GM12878 (cell line): ENCODE data around the gene CTNNBL1. TPM values are rescaled to one million over a fixed set of nuclear protein-coding genes. Genes with fewer than 3 reads are reported as not detected.

Experiments
- ATAC-seq: fragments of 200-7000 bp; cut with Tn5 transposase; 3 replicates; pipeline ENCODE4 v1.9.1; 2020; ENCODE audit warnings: mild to moderate bottlenecking, moderate library complexity
- BruUV-seq: library from RNA; stranded (reverse); fragments of 400-500 nt; replicated peaks from 2 replicates; lab custom pipeline; 2021; lab: Mats Ljungman, UMichigan
- CTCF ChIA-PET: fragments of 300-600 bp; sonication (Branson Sonifier 250); formaldehyde crosslinking; extraction: SDS; loops from one replicate; lab custom pipeline; 2021; ENCODE audit warnings: inconsistent platforms; lab: Yijun Ruan, JAX
- POLR2A ChIA-PET: fragments of 350-600 bp; formaldehyde crosslinking; extraction: SDS; loops from one replicate; lab custom pipeline; 2021; ENCODE audit warnings: inconsistent platforms; lab: Charles Lee
- RAD21 ChIA-PET: fragments of 300-600 bp; sonication (Branson Sonifier 250); formaldehyde crosslinking; loops from one replicate; lab custom pipeline; 2023; ENCODE audit warnings: antibody characterized with exemption; ENCODE audit not compliant: unreplicated experiment; lab: Charles Lee
- SMC1A ChIA-PET: fragments of 300-600 bp; sonication (Branson Sonifier 250); formaldehyde crosslinking; loops from one replicate; lab custom pipeline; 2023; ENCODE audit not compliant: unreplicated experiment, uncharacterized antibody; lab: Charles Lee
- DNase-seq: peaks from one replicate; pipeline ENCODE4 v3.0.0-alpha.2; 2011; ENCODE audit warnings: low read depth, low spot score
- FAIRE-seq: peaks from 3 replicates; lab custom pipeline; 2011; peaks lifted over from hg19 to GRCh38; lab: Jason Lieb, UNC
- H2AFZ ChIP-seq: 2 replicates; pipeline ENCODE4 v1.6.0; 2011; ENCODE audit warnings: low read depth, low read length, control low read depth; ENCODE audit not compliant: control insufficient read depth
- H3K27ac ChIP-seq: 2 replicates; pipeline ENCODE4 v1.5.1; 2011; ENCODE audit warnings: control low read depth; ENCODE audit not compliant: control insufficient read depth, insufficient read depth
- H3K27me3 ChIP-seq, 2 experiments: replicated peaks in 1 of 2; 2 replicates each; pipeline versions ENCODE4 v1.6.0 to v1.6.1; 2011; ENCODE audit warnings: low read length in 1 of 2; ENCODE audit not compliant: control insufficient read depth in 2 of 2, insufficient read depth in 2 of 2
- H3K36me3 ChIP-seq, 2 experiments: 2 replicates each; pipeline ENCODE4 v1.5.1; 2011; ENCODE audit warnings: low read length in 1 of 2; ENCODE audit not compliant: control insufficient read depth in 2 of 2, insufficient read depth in 2 of 2
- H3K4me1 ChIP-seq: 2 replicates; pipeline ENCODE4 v1.6.1; 2011; ENCODE audit warnings: mild to moderate bottlenecking, low read length, moderate library complexity, mixed read lengths; ENCODE audit not compliant: control insufficient read depth, insufficient read depth
- H3K4me2 ChIP-seq: 2 replicates; pipeline ENCODE4 v1.6.0; 2011; ENCODE audit warnings: control low read depth; ENCODE audit not compliant: control insufficient read depth, insufficient read depth
- H3K4me3 ChIP-seq: fragments of 200-600 bp; sonication (generic); 2 replicates; pipeline ENCODE4 v1.5.1; 2016
- H3K79me2 ChIP-seq: 2 replicates; pipeline ENCODE4 v1.6.0; 2011; ENCODE audit warnings: low read length; ENCODE audit not compliant: control insufficient read depth, insufficient read depth
- H3K9ac ChIP-seq: 2 replicates; pipeline ENCODE4 v1.8.0; 2011; ENCODE audit warnings: low read length, control low read depth, mixed read lengths; ENCODE audit not compliant: control insufficient read depth, insufficient read depth
- H3K9me3 ChIP-seq: replicated peaks from 3 replicates; pipeline ENCODE4 v1.5.1; 2011; ENCODE audit warnings: mild to moderate bottlenecking, low read length; ENCODE audit not compliant: control insufficient read depth, insufficient read depth
- H4K20me1 ChIP-seq: 2 replicates; pipeline ENCODE4 v1.6.0; 2011; ENCODE audit not compliant: control insufficient read depth, insufficient read depth
- BMI1 ChIP-seq: fragments of 450-650 bp; IDR thresholded peaks from 2 replicates; pipeline ENCODE4 v1.6.1; 2016; ENCODE audit warnings: mild to moderate bottlenecking, moderate library complexity, borderline replicate concordance
- E4F1 ChIP-seq: fragments of 450-650 bp; IDR thresholded peaks from 2 replicates; pipeline ENCODE4 v1.6.1; 2018; ENCODE audit warnings: borderline replicate concordance, mild to moderate bottlenecking; ENCODE audit not compliant: partially characterized antibody
- ESRRA ChIP-seq: IDR thresholded peaks from 2 replicates; pipeline ENCODE4 v1.6.1; 2012; ENCODE audit warnings: mild to moderate bottlenecking, low read length, improper control_type of control experiment
- ETV6 ChIP-seq, 2 experiments: fragments of 450-650 bp in 1 of 2; IDR thresholded peaks in 1 of 2; conservative IDR thresholded peaks in 1 of 2; 2 replicates each; pipeline ENCODE4 v1.6.1; 2014; ENCODE audit warnings: antibody characterized with exemption in 1 of 2, borderline replicate concordance in 1 of 2, low read depth in 1 of 2, mild to moderate bottlenecking in 1 of 2, moderate library complexity in 1 of 2
- GABPA ChIP-seq: IDR thresholded peaks from 2 replicates; pipeline ENCODE4 v1.6.1; 2014; ENCODE audit warnings: antibody characterized with exemption, low read depth, mild to moderate bottlenecking, inconsistent platforms
- GATAD2B ChIP-seq: fragments of 450-650 bp; conservative IDR thresholded peaks from 2 replicates; pipeline ENCODE4 v1.6.1; 2017; ENCODE audit warnings: low read depth, mild to moderate bottlenecking, moderate library complexity
- HDAC6 ChIP-seq: fragments of 200-600 bp; sonication (generic); IDR thresholded peaks from one replicate; pipeline ENCODE4 v1.8.0; 2017; ENCODE audit warnings: antibody characterized with exemption; ENCODE audit not compliant: unreplicated experiment
- KLF5 ChIP-seq: fragments of 450-650 bp; IDR thresholded peaks from 2 replicates; pipeline ENCODE4 v1.6.1; 2014; ENCODE audit warnings: mild to moderate bottlenecking; ENCODE audit not compliant: partially characterized antibody
- LARP7 ChIP-seq: fragments of 450-650 bp; IDR thresholded peaks from 2 replicates; pipeline ENCODE4 v1.6.1; 2017; ENCODE audit warnings: mild to moderate bottlenecking
- NFIC ChIP-seq: IDR thresholded peaks from 2 replicates; pipeline ENCODE4 v1.6.1; 2012; ENCODE audit warnings: low read depth, mild to moderate bottlenecking, inconsistent platforms, low read length, moderate library complexity
- POU2F2 ChIP-seq: IDR thresholded peaks from 3 replicates; pipeline ENCODE4 v1.6.1; 2011; ENCODE audit warnings: low read depth, mild to moderate bottlenecking, low read length, borderline replicate concordance
- RAD51 ChIP-seq: fragments of 450-650 bp; IDR thresholded peaks from 2 replicates; pipeline ENCODE4 v1.6.1; 2016; ENCODE audit warnings: moderate library complexity, mild to moderate bottlenecking, inconsistent platforms
- RB1 ChIP-seq: fragments of 450-650 bp; formaldehyde crosslinking; IDR thresholded peaks from 2 replicates; pipeline ENCODE4 v1.6.1; 2017; ENCODE audit warnings: mild to moderate bottlenecking, borderline replicate concordance
- RUNX3 ChIP-seq: IDR thresholded peaks from 2 replicates; pipeline ENCODE4 v1.6.1; 2012; ENCODE audit warnings: low read length, inconsistent platforms
- SREBF2 ChIP-seq: IDR thresholded peaks from 2 replicates; pipeline ENCODE4 v1.6.1; 2012; ENCODE audit warnings: mild to moderate bottlenecking, low read length
- YBX1 ChIP-seq: fragments of 450-650 bp; IDR thresholded peaks from 2 replicates; pipeline ENCODE4 v1.6.1; 2016; ENCODE audit warnings: antibody characterized with exemption
- ZNF207 ChIP-seq: fragments of 450-650 bp; IDR thresholded peaks from 2 replicates; pipeline ENCODE4 v1.6.1; 2014; ENCODE audit warnings: antibody characterized with exemption, mild to moderate bottlenecking, borderline replicate concordance
- WGBS: methylation state at CpG from one replicate; pipeline ENCODE4 v1.1.6; 2016; ENCODE audit warnings: low lambda C conversion rate; ENCODE audit not compliant: insufficient replicate concordance, insufficient coverage; ENCODE audit errors: missing lambda C conversion rate; 5-methylcytosine and 5-hydroxymethylcytosine counted together
- in situ Hi-C: fragments of 300-500 bp; cut with MboI; formaldehyde crosslinking; loops from 9 replicates; pipeline ENCODE4 v1.14.3; 2018; ENCODE audit warnings: mixed read lengths
- intact Hi-C: fragments of 100-400 bp; cut with micrococcal nuclease; formaldehyde crosslinking; loops from one replicate; pipeline ENCODE4 v1.14.2; 2022; ENCODE audit not compliant: unreplicated experiment
- polyA plus RNA-seq, 11 experiments: library from polyadenylated mRNA; depleted of rRNA in 4 of 11; unstranded in 6 of 11; stranded (reverse) in 5 of 11; fragments of >200 nt; fragmentation: Nextera tagmentation in 4 of 11; fragmentation: Illumina TruSeq in 1 of 11; extraction: Ambion mirVana in 4 of 11; extraction: Trizol in 1 of 11; gene quantifications; 1 replicate in 1 of 11; 2 replicates in 10 of 11; pipeline versions ENCODE4 v1.2.1 to v1.2.3, GENCODE V29; 2011 to 2016; ENCODE audit warnings: inconsistent platforms in 2 of 11, missing spikeins in 2 of 11, low read depth in 1 of 11
- total RNA-seq, 4 experiments: library from RNA; depleted of rRNA in 3 of 4; stranded (reverse); fragments of >200 nt in 3 of 4; fragmentation: Illumina TruSeq in 1 of 4; extraction: Trizol in 1 of 4; gene quantifications; 2 replicates each; pipeline versions ENCODE4 v1.2.1 to v1.2.3, GENCODE V29; 2013 to 2021

Gene CTNNBL1
- total and polyA plus RNA-seq, 10 of the 15 experiments (the other 5 are each of a cell fraction or from before 2014, with no cell fraction given), result 43.1 to 102 (median 67.8) TPM

GRCh38 chr20:37657924-37658804 is 35.7 kb upstream of the CTNNBL1 start (continued):
- TF ChIP-seq BMI1, result no peak
- no peak for TF ChIP-seq LARP7
- no peak for TF ChIP-seq RAD51
- TF ChIP-seq RUNX3, result no peak
- TF ChIP-seq NFIC, result no peak

GRCh38 chr20:37661519-37661918 is 32.3 kb upstream of the CTNNBL1 start:
- in situ Hi-C loops, result no loop called here
- DNase-seq (no peak), FAIRE-seq (no peak), ATAC-seq (no peak)
- no peaks in the 10 kb centered on the region; the same call in 2 of the 3 replicates for H3K9me3 ChIP-seq
- no peaks in the 10 kb centered on the region for H4K20me1 ChIP-seq
- no TSS peak for BruUV-seq
- H3K36me3 ChIP-seq, result no peaks in the 10 kb centered on the region
- H3K4me1 ChIP-seq, result no peaks in the 10 kb centered on the region
- ChIA-PET POLR2A (no interaction called here), CTCF (no interaction called here), SMC1A (interaction anchor here (1.1 kb wide), 1 partner anchor 175 kb away, joined by 3 read pairs; no protein-coding TSS in a partner anchor), RAD21 (no interaction called here)
- no peak overlapping the region for H3K4me2 ChIP-seq
- no peaks in the 10 kb centered on the region for H3K27me3 ChIP-seq
- H3K4me3 ChIP-seq, result no peak overlapping the region
- no peak overlapping the region for H3K9ac ChIP-seq
- H3K79me2 ChIP-seq, result no peaks in the 10 kb centered on the region
- H3K27ac ChIP-seq, result no peak overlapping the region
- H2AFZ ChIP-seq, result no peak overlapping the region
- 75% methylated on average over 6 of the region's 6 CpGs for WGBS
- intact Hi-C loops, result no loop called here
- TF ChIP-seq ESRRA, result no peak
- no peak for TF ChIP-seq GABPA
- TF ChIP-seq KLF5, result no peak
- TF ChIP-seq ZNF207, result no peak
- no peak for TF ChIP-seq POU2F2
- no peak for TF ChIP-seq SREBF2
- no peak for TF ChIP-seq ETV6 (conservative IDR thresholded peaks at IDR 0.05 in 1 of 2, IDR thresholded peaks at IDR 0.05 in 1 of 2; ENCODE audit: borderline replicate concordance in 1 of 2, low read depth in 1 of 2)
- TF ChIP-seq YBX1, result no peak
- no peak for TF ChIP-seq HDAC6
- TF ChIP-seq GATAD2B, result no peak
- no peak for TF ChIP-seq E4F1
- TF ChIP-seq RB1, result no peak
